ENCODE results near the gene TLR10. TPM values are rescaled to one million over a fixed set of nuclear protein-coding genes. Genes with fewer than 3 reads are reported as not detected.
"Not testable (repeated sequence)": the region's sequence is repeated elsewhere in the genome, so short reads cannot be mapped to it uniquely, and the experiment has no call there.

TLR10 gene
- total and polyA plus RNA-seq, 3 donors from 2014 or later: 0.06 to 0.21 TPM; not detected in 1

- DNase-seq: no peak
- TF ChIP-seq CTCF (IDR thresholded peaks at IDR 0.05) (no peak), POLR2A (IDR thresholded peaks at IDR 0.05) (no peak)
- intact Hi-C loops (cut with DNase I; ENCODE audit: low total_unique reads): no loop called here
Measured at GRCh38 chr4:38818441-38818976, 35.7 kb upstream of the TLR10 start.

GRCh38 chr4:38815885-38816782 is 33.3 kb upstream of the TLR10 start:
- WGBS, 2 donors: 74 to 75% methylated on average over 3 of the region's 3 CpGs
- DNase-seq: no peak
- no peaks in the 10 kb centered on the region for H3K36me3 ChIP-seq (ENCODE audit: low read depth, missing control alignments)
- TF ChIP-seq CTCF (IDR thresholded peaks at IDR 0.05): no peak
- no peak for TF ChIP-seq POLR2A (IDR thresholded peaks at IDR 0.05)
- no peak overlapping the region for H3K4me3 ChIP-seq
- no peak overlapping the region for H3K27ac ChIP-seq
- no peaks in the 10 kb centered on the region for H3K27me3 ChIP-seq
- H3K4me1 ChIP-seq: no peaks in the 10 kb centered on the region
- intact Hi-C loops (cut with DNase I; ENCODE audit: low total_unique reads): no loop called here
- no peaks in the 10 kb centered on the region for H3K9me3 ChIP-seq

More at GRCh38 chr4:38818441-38818976, 35.7 kb upstream of the TLR10 start:
- H3K4me1 ChIP-seq: no peaks in the 10 kb centered on the region
- no peak overlapping the region for H3K4me3 ChIP-seq
- H3K9me3 ChIP-seq: no peaks in the 10 kb centered on the region
- no peak overlapping the region for H3K27ac ChIP-seq
- no peaks in the 10 kb centered on the region for H3K27me3 ChIP-seq
- WGBS, 2 donors: 80 to 84% methylated on average over 5 of the region's 5 CpGs
- H3K36me3 ChIP-seq (ENCODE audit: low read depth, missing control alignments): no peaks in the 10 kb centered on the region

GRCh38 chr4:38814386-38814785 is 31.6 kb upstream of the TLR10 start:
- Histone ChIP-seq H3K4me3 (no peak overlapping the region), H3K27ac (no peak overlapping the region), H3K4me1 (no peaks in the 10 kb centered on the region), H3K9me3 (no peaks in the 10 kb centered on the region), H3K27me3 (no peaks in the 10 kb centered on the region), H3K36me3 (ENCODE audit: low read depth, missing control alignments) (no peaks in the 10 kb centered on the region)
- TF ChIP-seq CTCF (IDR thresholded peaks at IDR 0.05) (no peak), POLR2A (IDR thresholded peaks at IDR 0.05) (no peak)
- no peak for DNase-seq
- WGBS, 2 donors: 73 to 86% methylated on average over 3 of the region's 3 CpGs
- intact Hi-C loops (cut with DNase I; ENCODE audit: low total_unique reads): no loop called here

- H3K4me3 ChIP-seq: no peak overlapping the region
- intact Hi-C loops (cut with DNase I; ENCODE audit: low total_unique reads): no loop called here
- H3K4me1 ChIP-seq: no peaks in the 10 kb centered on the region
- no peak for DNase-seq
- H3K27ac ChIP-seq: no peak overlapping the region
- WGBS, 2 donors: 84 to 90% methylated on average over 6 of the region's 6 CpGs
- TF ChIP-seq CTCF (IDR thresholded peaks at IDR 0.05) (no peak), POLR2A (IDR thresholded peaks at IDR 0.05) (no peak)
- no peaks in the 10 kb centered on the region for H3K9me3 ChIP-seq
- no peaks in the 10 kb centered on the region for H3K36me3 ChIP-seq (ENCODE audit: low read depth, missing control alignments)
- H3K27me3 ChIP-seq: no peaks in the 10 kb centered on the region
Measured at GRCh38 chr4:38811297-38811696, 28.5 kb upstream of the TLR10 start.

- H3K4me1 ChIP-seq; DNase-seq; H3K27ac ChIP-seq; intact Hi-C loops (cut with DNase I; ENCODE audit: low total_unique reads); H3K9me3 ChIP-seq; H3K36me3 ChIP-seq (ENCODE audit: low read depth, missing control alignments); H3K27me3 ChIP-seq: not testable (repeated sequence)
- WGBS, 2 donors: 84 to 91% methylated on average over 9 to 12 of the region's 29 CpGs
- H3K4me3 ChIP-seq: peak overlapping the region in 1 of 2 donors; percentile 15
Measured at GRCh38 chr4:38807462-38807861, 24.7 kb upstream of the TLR10 start.

GRCh38 chr4:38806251-38806650 is 23.5 kb upstream of the TLR10 start:
- intact Hi-C loops (cut with DNase I; ENCODE audit: low total_unique reads); H3K36me3 ChIP-seq (ENCODE audit: low read depth, missing control alignments); H3K27me3 ChIP-seq; H3K9me3 ChIP-seq; H3K4me3 ChIP-seq; DNase-seq; H3K4me1 ChIP-seq: not testable (repeated sequence)
- WGBS, 2 donors: 77 to 78% methylated on average over 9 of the region's 9 CpGs
- peak overlapping the region in 1 of 2 donors; percentile 32 for H3K27ac ChIP-seq

Measured in testis (tissue), 3 donors.